H1 (cell line): ENCODE measurements around the gene HOXD12. TPM values are rescaled to one million over a fixed set of nuclear protein-coding genes. Genes with fewer than 3 reads are reported as not detected.

Experiments used
- CTCF ChIA-PET: fragments of 300-600 bp; sonication (Branson Sonifier 250); formaldehyde crosslinking; loops from one replicate; lab custom pipeline; 2021; ENCODE audit not compliant: partially characterized antibody; lab: Charles Lee
- POLR2A ChIA-PET: fragments of 300-600 bp; sonication (Branson Sonifier 250); formaldehyde crosslinking; loops from one replicate; lab custom pipeline; 2021; ENCODE audit warnings: inconsistent platforms; ENCODE audit not compliant: partially characterized antibody; lab: Charles Lee
- DNase-seq, 2 experiments: peaks; one replicate each; pipeline versions ENCODE4 v3.0.0 to v3.0.0-alpha.2; 2010 to 2022; ENCODE audit warnings: low spot score in 2 of 2, low read depth in 1 of 2, mixed read lengths in 1 of 2
- FAIRE-seq: peaks from 2 replicates; lab custom pipeline; 2011; peaks lifted over from hg19 to GRCh38; lab: Jason Lieb, UNC
- H2AFZ ChIP-seq: 2 replicates; pipeline ENCODE4 v1.8.1; 2012; ENCODE audit warnings: low read length, inconsistent platforms
- H2AK5ac ChIP-seq: 2 replicates; pipeline ENCODE4 v1.6.1; 2013; ENCODE audit warnings: low read depth, low read length
- H2BK120ac ChIP-seq: replicated peaks from 2 replicates; pipeline ENCODE3; 2013; ENCODE audit warnings: low read depth, low read length, inconsistent platforms
- H2BK12ac ChIP-seq: 2 replicates; pipeline ENCODE4 v1.6.1; 2013; ENCODE audit warnings: low read depth, low read length
- H2BK15ac ChIP-seq: 2 replicates; pipeline ENCODE4 v1.6.1; 2013; ENCODE audit warnings: low read length
- H2BK20ac ChIP-seq: 2 replicates; pipeline ENCODE4 v1.6.1; 2013; ENCODE audit warnings: low read length
- H2BK5ac ChIP-seq: 2 replicates; pipeline ENCODE4 v1.6.1; 2013; ENCODE audit warnings: low read depth, low read length
- H3K14ac ChIP-seq: 2 replicates; pipeline ENCODE4 v1.6.1; 2013; ENCODE audit warnings: inconsistent platforms; ENCODE audit not compliant: insufficient read length
- H3K18ac ChIP-seq: 2 replicates; pipeline ENCODE4 v1.6.1; 2013; ENCODE audit warnings: low read length; ENCODE audit errors: extremely low read depth
- H3K23ac ChIP-seq: 2 replicates; pipeline ENCODE4 v1.6.1; 2013; ENCODE audit warnings: inconsistent platforms; ENCODE audit not compliant: insufficient read length
- H3K23me2 ChIP-seq: 2 replicates; pipeline ENCODE4 v1.6.1; 2013; ENCODE audit warnings: low read depth, low read length
- H3K27ac ChIP-seq: 2 replicates; pipeline ENCODE4 v1.6.1; 2011; ENCODE audit warnings: low read depth, low read length, inconsistent platforms
- H3K27me3 ChIP-seq, 4 experiments: replicated peaks in 1 of 4; 1 replicate in 1 of 4; 2 replicates in 3 of 4; pipeline versions ENCODE4 v1.6.1 to v1.8.1; 2011 to 2013; ENCODE audit warnings: low read length in 3 of 4, mild to moderate bottlenecking in 3 of 4, inconsistent platforms in 2 of 4, mixed read lengths in 2 of 4, moderate library complexity in 1 of 4; ENCODE audit not compliant: control insufficient read depth in 3 of 4, insufficient read depth in 3 of 4; ENCODE audit errors: extremely low read depth in 1 of 4
- H3K36me3 ChIP-seq, 4 experiments: 2 replicates each; pipeline versions ENCODE4 v1.6.1 to v1.8.1; 2011 to 2013; ENCODE audit warnings: mild to moderate bottlenecking in 4 of 4, low read length in 3 of 4, moderate library complexity in 2 of 4, control low read depth in 1 of 4, inconsistent platforms in 1 of 4; ENCODE audit not compliant: insufficient read depth in 4 of 4, control insufficient read depth in 2 of 4
- H3K4ac ChIP-seq: replicated peaks from 2 replicates; pipeline ENCODE3; 2013; ENCODE audit warnings: low read length, low read depth, mixed read lengths, inconsistent platforms; ENCODE audit not compliant: insufficient read length
- H3K4me1 ChIP-seq, 4 experiments: replicated peaks in 1 of 4; 1 replicate in 1 of 4; 2 replicates in 3 of 4; pipeline versions ENCODE4 v1.6.1 to v1.8.1; 2011 to 2013; ENCODE audit warnings: low read length in 3 of 4, inconsistent platforms in 2 of 4, mixed read lengths in 1 of 4; ENCODE audit not compliant: insufficient read depth in 4 of 4, control insufficient read depth in 3 of 4
- H3K4me2 ChIP-seq, 2 experiments: 2 replicates each; pipeline versions ENCODE4 v1.6.1 to v1.8.1; 2011 to 2013; ENCODE audit warnings: low read depth in 2 of 2, low read length in 2 of 2, control low read depth in 1 of 2, inconsistent platforms in 1 of 2, mild to moderate bottlenecking in 1 of 2; ENCODE audit not compliant: insufficient read depth in 1 of 2
- H3K4me3 ChIP-seq, 4 experiments: fragments of 200-600, 300-600 bp in 1 of 4; sonication (generic), shearing (Covaris generic), sonication (Bioruptor Twin) in 1 of 4; 2 replicates each; pipeline versions ENCODE4 v1.5.1 to v1.8.1; 2011 to 2016; ENCODE audit warnings: low read length in 4 of 4, low read depth in 3 of 4, control low read depth in 2 of 4, inconsistent platforms in 2 of 4, mild to moderate bottlenecking in 2 of 4, mixed read lengths in 1 of 4, moderate library complexity in 1 of 4; ENCODE audit not compliant: insufficient read depth in 2 of 4; ENCODE audit errors: extremely low read depth in 1 of 4
- H3K56ac ChIP-seq: replicated peaks from 2 replicates; pipeline ENCODE3; 2013; ENCODE audit warnings: low read depth, mild to moderate bottlenecking, mixed read lengths, low read length, inconsistent platforms; ENCODE audit not compliant: insufficient read length
- H3K79me1 ChIP-seq: 2 replicates; pipeline ENCODE4 v1.6.1; 2013; ENCODE audit warnings: low read depth, low read length, control low read depth
- H3K79me2 ChIP-seq, 2 experiments: 2 replicates each; pipeline versions ENCODE4 v1.6.1 to v1.8.1; 2012 to 2013; ENCODE audit warnings: low read length in 2 of 2, mild to moderate bottlenecking in 2 of 2, inconsistent platforms in 1 of 2; ENCODE audit not compliant: insufficient read depth in 2 of 2, control insufficient read depth in 1 of 2
- H3K9ac ChIP-seq, 4 experiments: replicated peaks in 1 of 4; 1 replicate in 1 of 4; 2 replicates in 3 of 4; pipeline versions ENCODE4 v1.6.1 to v1.8.1; 2011 to 2013; ENCODE audit warnings: low read depth in 3 of 4, low read length in 3 of 4, control low read depth in 2 of 4, mild to moderate bottlenecking in 2 of 4, moderate library complexity in 2 of 4, inconsistent platforms in 1 of 4; ENCODE audit errors: extremely low read depth in 1 of 4
- H3K9me3 ChIP-seq, 2 experiments: 2 replicates each; pipeline versions ENCODE4 v1.6.1 to v1.8.1; 2012 to 2013; ENCODE audit warnings: mild to moderate bottlenecking in 2 of 2, moderate library complexity in 2 of 2, control low read depth in 1 of 2, inconsistent platforms in 1 of 2, low read depth in 1 of 2, low read length in 1 of 2, mixed read lengths in 1 of 2; ENCODE audit not compliant: insufficient read depth in 2 of 2
- H4K20me1 ChIP-seq, 2 experiments: replicated peaks in 1 of 2; 2 replicates each; pipeline versions ENCODE3 to v1.8.1; 2011 to 2013; ENCODE audit warnings: inconsistent platforms in 2 of 2, low read length in 2 of 2, mild to moderate bottlenecking in 1 of 2; ENCODE audit not compliant: insufficient read depth in 2 of 2, control insufficient read depth in 1 of 2
- H4K5ac ChIP-seq: 2 replicates; pipeline ENCODE4 v1.6.1; 2013; ENCODE audit warnings: low read length, low read depth, mixed read lengths, inconsistent platforms; ENCODE audit not compliant: insufficient read length
- H4K8ac ChIP-seq: 2 replicates; pipeline ENCODE4 v1.8.0; 2013; ENCODE audit warnings: mild to moderate bottlenecking, moderate library complexity, low read length, inconsistent platforms; ENCODE audit not compliant: insufficient read depth; ENCODE audit errors: extremely low read depth
- H4K91ac ChIP-seq: replicated peaks from 2 replicates; pipeline ENCODE3; 2013; ENCODE audit warnings: low read length, mixed read lengths, inconsistent platforms; ENCODE audit not compliant: insufficient read length
- CBX8 ChIP-seq: fragments of 300-800, 300-1000 bp; sonication (generic); IDR thresholded peaks from 2 replicates; pipeline ENCODE4 v1.7.1; 2016; ENCODE audit warnings: low read depth, low read length, borderline replicate concordance
- CEBPB ChIP-seq: IDR thresholded peaks from 2 replicates; pipeline ENCODE4 v1.6.1; 2012; ENCODE audit warnings: low read depth, low read length
- EZH2 ChIP-seq: fragments of 200-600 bp; sonication (generic); IDR thresholded peaks from 2 replicates; pipeline ENCODE4 v1.7.1; 2012; ENCODE audit warnings: low read depth, mild to moderate bottlenecking, moderate library complexity, low read length, inconsistent platforms; ENCODE audit not compliant: severe bottlenecking
- FOSL1 ChIP-seq: IDR thresholded peaks from 2 replicates; pipeline ENCODE4 v1.6.1; 2011; ENCODE audit warnings: mild to moderate bottlenecking, low read depth, low read length, moderate library complexity; ENCODE audit not compliant: insufficient read depth
- HDAC6 ChIP-seq: IDR thresholded peaks from one replicate; pipeline ENCODE4 v1.7.1; 2012; ENCODE audit warnings: low read depth, mild to moderate bottlenecking, inconsistent platforms, low read length, moderate library complexity
- NRF1 ChIP-seq: IDR thresholded peaks from 2 replicates; pipeline ENCODE4 v1.6.1; 2011; ENCODE audit warnings: mild to moderate bottlenecking, low read depth, low read length, improper control_type of control experiment
- RNF2 ChIP-seq: fragments of 200-900, 300-1000 bp; sonication (generic); IDR thresholded peaks from 2 replicates; pipeline ENCODE4 v1.7.1; 2016; ENCODE audit warnings: borderline replicate concordance, low read depth, mild to moderate bottlenecking, antibody characterized with exemption, low read length; ENCODE audit not compliant: poor library complexity, severe bottlenecking; ENCODE audit errors: missing control alignments
- SUZ12 ChIP-seq: fragments of 200-600 bp; sonication (generic); IDR thresholded peaks from 2 replicates; pipeline ENCODE4 v1.6.1; 2012; ENCODE audit warnings: mild to moderate bottlenecking, inconsistent platforms, low read length, moderate library complexity, mixed read lengths
- WGBS, 2 experiments: shearing (Covaris generic) in 1 of 2; methylation state at CpG; one replicate each; pipeline versions ENCODE4 v1.1.6 to v1.1.7; 2013 to 2015; ENCODE audit warnings: low lambda C conversion rate in 2 of 2, mixed read lengths in 2 of 2, inconsistent platforms in 1 of 2, low coverage in 1 of 2, missing lambda C conversion rate in 1 of 2; ENCODE audit not compliant: insufficient replicate concordance in 2 of 2, insufficient coverage in 1 of 2, insufficient read length in 1 of 2; ENCODE audit errors: extremely low coverage in 1 of 2, missing lambda C conversion rate in 1 of 2; 5-methylcytosine and 5-hydroxymethylcytosine counted together
- polyA plus RNA-seq, 7 experiments: library from polyadenylated mRNA; depleted of rRNA in 3 of 7; stranded (reverse) in 5 of 7; unstranded in 2 of 7; fragments of >200 nt in 5 of 7; fragments of 200-250 nt in 2 of 7; gene quantifications; 1 replicate in 5 of 7; 2 replicates in 1 of 7; 4 replicates in 1 of 7; pipeline versions ENCODE4 v1.2.1 to v1.2.3, GENCODE V29; 2011 to 2013; ENCODE audit warnings: missing spikeins in 2 of 7, mixed read lengths in 2 of 7
- total RNA-seq: library from RNA; stranded (reverse); fragmentation: NEBNext Ultra II Directional; extraction: Animal tissue kit (Norgen Biotek cat#: 25700); gene quantifications from 2 replicates; pipeline ENCODE4 v1.2.1, GENCODE V29; 2021

Gene HOXD12
- total and polyA plus RNA-seq, 2 of the 8 experiments (the other 6 are each of a cell fraction or from before 2014, with no cell fraction given): not detected

DNA sequence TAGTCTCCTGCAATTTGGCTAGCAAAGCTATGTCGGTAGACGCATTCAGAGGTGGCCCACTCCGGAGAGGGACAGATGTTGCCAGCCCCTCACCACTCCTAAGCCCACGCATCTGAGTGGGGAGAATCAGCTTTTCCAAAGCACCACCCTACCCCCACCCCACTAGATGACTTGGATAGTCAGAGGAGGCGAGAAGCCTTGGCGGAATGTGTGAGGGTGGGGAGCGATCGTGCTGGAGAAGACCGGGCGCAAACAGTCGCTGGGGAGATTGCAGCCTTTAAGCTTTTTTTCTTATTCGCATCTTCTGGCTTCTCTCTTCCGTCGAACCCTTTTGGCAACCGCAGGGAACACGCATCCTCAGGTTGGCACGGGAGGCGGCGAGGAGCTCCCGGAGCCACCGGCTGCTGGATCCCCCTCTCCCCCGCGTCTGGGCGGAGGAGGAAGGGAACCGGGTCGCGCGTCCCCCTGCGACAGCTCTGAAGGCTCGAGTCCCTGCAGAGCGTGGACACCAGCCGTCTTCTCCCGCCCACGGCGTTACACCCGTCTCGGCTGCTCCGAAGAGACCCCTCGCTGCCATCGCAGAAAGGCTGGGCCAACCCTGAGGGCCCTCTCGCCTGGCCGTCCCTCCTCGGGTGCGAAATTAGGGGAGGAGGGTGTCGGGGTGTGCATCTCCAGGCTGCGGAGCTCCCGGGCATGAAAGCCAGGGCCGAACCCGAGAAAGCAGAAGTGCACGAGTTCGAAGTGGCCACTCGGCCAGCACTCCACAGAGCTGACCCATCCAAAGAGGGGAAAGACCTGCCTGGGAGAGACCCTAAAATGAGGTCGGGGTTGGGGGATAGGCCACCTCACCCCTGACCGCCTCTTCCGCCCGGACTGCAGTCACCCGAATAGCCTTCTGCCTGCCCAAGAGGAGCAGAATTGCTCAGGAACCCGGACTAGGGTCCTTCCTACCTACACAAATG, 28.0 kb upstream of the HOXD12 start:
- Histone ChIP-seq H4K91ac (no peak overlapping the region), H3K4me2 (peak overlapping the region; percentile 7 to 39; a peak in 3 of 4 replicates), H3K27ac (no peak overlapping the region), H3K79me1 (no peaks in the 10 kb centered on the region), H3K4me3 (peak overlapping the region in 1 of 4 experiments; percentile 25; a peak in 1 of 8 replicates), H4K8ac (peak overlapping the region; percentile 45), H4K5ac (no peak overlapping the region), H3K23me2 (no peaks in the 10 kb centered on the region; the same call in 1 of the 2 replicates), H3K4me1 (peaks cover 3 to 19% (median 11%) of the 10 kb centered on the region in 4 experiments; a peak in 5 of 7 replicates), H2BK5ac (no peak overlapping the region), H3K9ac (no peak overlapping the region), H3K79me2 (no peaks in the 10 kb centered on the region), H3K36me3 (peaks cover 0 to 4% (median 0%) of the 10 kb centered on the region in 4 experiments; a peak in 1 of 8 replicates), H3K27me3 (peaks cover 100% of the 10 kb centered on the region in 4 experiments), H2BK15ac (no peak overlapping the region), H2BK12ac (peak overlapping the region; percentile 50; the same call in 1 of the 2 replicates), H3K14ac (no peak overlapping the region), H3K4ac (no peak overlapping the region), H4K20me1 (peaks cover 16 to 17% of the 10 kb centered on the region in 2 experiments), H2BK120ac (no peak overlapping the region), H3K56ac (no peak overlapping the region), H3K18ac (no peak overlapping the region; the same call in 1 of the 2 replicates), H3K23ac (no peak overlapping the region), H2AK5ac (no peak overlapping the region), H3K9me3 (no peaks in the 10 kb centered on the region), H2AFZ (no peak overlapping the region; the same call in 1 of the 2 replicates), H2BK20ac (no peak overlapping the region)
- CTCF ChIA-PET: interaction anchor here (0.8 to 1.8 kb wide), 11 partner anchors 8 to 704 kb away, joined by 3 to 17 read pairs (median 4); no protein-coding TSS in a partner anchor
- POLR2A ChIA-PET: no interaction called here
- peak in 1 of 2 experiments; percentile 54 for DNase-seq
- WGBS, 2 experiments: 15% methylated on average over 48 of the region's 58 CpGs; no CpG with 5 or more reads in 1 of the 2 experiments
- TF ChIP-seq SUZ12 (peak; percentile 98), NRF1 (no peak), HDAC6 (no peak), CBX8 (peak; percentile 78; the same call in 1 of the 2 replicates), EZH2 (peak; percentile 93), CEBPB (no peak), RNF2 (peak; percentile 73), FOSL1 (no peak)
- no peak for FAIRE-seq
